Astrocyte (in vitro differentiated cells and primary cell): Measurements from ENCODE around the gene GALNT17. TPM values are rescaled to one million over a fixed set of nuclear protein-coding genes. Genes with fewer than 3 reads are reported as not detected.
"Not testable (repeated sequence)": the region's sequence is repeated elsewhere in the genome, so short reads cannot be mapped to it uniquely, and the experiment has no call there.

Experiments
- DNase-seq: peaks from one replicate; pipeline ENCODE4 v3.0.0-alpha.2; 2010; ENCODE audit warnings: low read depth
- FAIRE-seq: peaks from 2 replicates; lab custom pipeline; 2011; peaks lifted over from hg19 to GRCh38; lab: Jason Lieb, UNC
- H2AFZ ChIP-seq: 2 replicates; pipeline ENCODE4 v1.6.0; 2012; ENCODE audit warnings: low read depth, low read length, inconsistent platforms
- H3K27ac ChIP-seq: 2 replicates; pipeline ENCODE4 v1.5.1; 2011; ENCODE audit warnings: low read depth, low read length, inconsistent platforms
- H3K27me3 ChIP-seq: 2 replicates; pipeline ENCODE4 v1.6.0; 2011; ENCODE audit warnings: low read length, inconsistent platforms; ENCODE audit not compliant: insufficient read depth
- H3K36me3 ChIP-seq: 2 replicates; pipeline ENCODE4 v1.5.1; 2011; ENCODE audit warnings: low read length, inconsistent platforms; ENCODE audit not compliant: insufficient read depth
- H3K4me1 ChIP-seq: 2 replicates; pipeline ENCODE4 v1.5.1; 2011; ENCODE audit warnings: low read length, inconsistent platforms; ENCODE audit not compliant: insufficient read depth
- H3K4me2 ChIP-seq: 2 replicates; pipeline ENCODE4 v1.6.0; 2012; ENCODE audit warnings: low read length, inconsistent platforms
- H3K4me3 ChIP-seq: 2 replicates; pipeline ENCODE4 v1.5.1; 2011; ENCODE audit warnings: low read depth, mild to moderate bottlenecking, low read length, inconsistent platforms; ENCODE audit not compliant: insufficient read depth
- H3K79me2 ChIP-seq: 2 replicates; pipeline ENCODE4 v1.6.0; 2012; ENCODE audit warnings: mild to moderate bottlenecking, low read length, inconsistent platforms; ENCODE audit not compliant: insufficient read depth
- H3K9ac ChIP-seq: 2 replicates; pipeline ENCODE4 v1.6.0; 2012; ENCODE audit warnings: mild to moderate bottlenecking, low read length, inconsistent platforms
- H3K9me3 ChIP-seq: 2 replicates; pipeline ENCODE4 v1.5.1; 2012; ENCODE audit warnings: low read depth, mild to moderate bottlenecking, low read length, inconsistent platforms; ENCODE audit not compliant: insufficient read depth
- H4K20me1 ChIP-seq: 2 replicates; pipeline ENCODE4 v1.6.0; 2012; ENCODE audit warnings: low read length, inconsistent platforms; ENCODE audit not compliant: insufficient read depth
- H3K27ac Mint-ChIP-seq: one replicate; pipeline ENCODE4 v1.8.0; 2021; ENCODE audit warnings: mild to moderate bottlenecking, mixed read lengths; ENCODE audit not compliant: unreplicated experiment
- H3K27me3 Mint-ChIP-seq: one replicate; pipeline ENCODE4 v1.8.0; 2021; ENCODE audit warnings: low read depth, mixed read lengths; ENCODE audit not compliant: unreplicated experiment
- H3K36me3 Mint-ChIP-seq: one replicate; pipeline ENCODE4 v1.8.0; 2021; ENCODE audit warnings: low read depth, mixed read lengths; ENCODE audit not compliant: unreplicated experiment
- H3K4me1 Mint-ChIP-seq: one replicate; pipeline ENCODE4 v1.8.0; 2021; ENCODE audit warnings: low read depth, mixed read lengths; ENCODE audit not compliant: unreplicated experiment
- H3K4me3 Mint-ChIP-seq: one replicate; pipeline ENCODE4 v1.8.0; 2021; ENCODE audit warnings: mild to moderate bottlenecking, moderate library complexity, mixed read lengths; ENCODE audit not compliant: unreplicated experiment
- H3K9me3 Mint-ChIP-seq: one replicate; pipeline ENCODE4 v1.8.0; 2021; ENCODE audit warnings: mild to moderate bottlenecking, mixed read lengths; ENCODE audit not compliant: unreplicated experiment
- CTCF ChIP-seq: IDR thresholded peaks from 2 replicates; pipeline ENCODE4 v1.5.1; 2011; ENCODE audit warnings: low read depth, mild to moderate bottlenecking, inconsistent platforms, low read length, moderate library complexity; ENCODE audit not compliant: insufficient read depth
- EZH2 ChIP-seq: IDR thresholded peaks from 2 replicates; pipeline ENCODE4 v1.6.1; 2012; ENCODE audit warnings: mild to moderate bottlenecking, low read length, inconsistent platforms; ENCODE audit not compliant: insufficient read depth
- total RNA-seq: library from RNA; stranded (reverse); gene quantifications from 2 replicates; pipeline ENCODE4 v1.2.1, GENCODE V29; 2021

GALNT17 gene
- total RNA-seq, 1 donor from 2014 or later, result 7.8 TPM

DNA sequence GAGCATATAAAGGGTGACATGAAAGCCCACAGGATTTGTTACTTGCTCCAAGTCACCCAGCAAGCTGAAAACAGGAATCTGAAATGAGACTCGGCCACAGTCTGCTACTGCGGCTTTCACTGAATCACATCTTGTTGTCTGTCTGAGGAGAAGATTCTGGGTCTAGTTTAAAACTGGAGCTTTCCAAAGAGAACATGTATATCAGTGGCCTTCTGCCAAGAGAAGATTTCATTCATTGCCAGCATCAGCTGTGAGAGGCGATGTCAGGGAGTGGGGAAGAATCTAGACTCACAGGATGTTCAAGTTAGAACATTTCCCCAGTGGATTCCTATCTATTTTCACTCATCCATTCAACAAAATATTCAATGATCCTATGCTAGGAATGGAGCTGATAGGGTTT lies 122.8 kb downstream of the GALNT17 start:
- no peak for DNase-seq
- no peak overlapping the region for H3K9ac ChIP-seq
- no peaks in the 10 kb centered on the region for H3K79me2 ChIP-seq
- H3K4me1 ChIP-seq, result no peaks in the 10 kb centered on the region
- H4K20me1 ChIP-seq, result no peaks in the 10 kb centered on the region
- no peak overlapping the region for H3K4me3 ChIP-seq
- H3K4me3 Mint-ChIP-seq, result no peak overlapping the region
- H3K27ac ChIP-seq, result no peak overlapping the region
- H3K4me2 ChIP-seq, result no peak overlapping the region
- peaks cover 12% of the 10 kb centered on the region for H3K9me3 Mint-ChIP-seq
- no peaks in the 10 kb centered on the region for H3K36me3 Mint-ChIP-seq
- H2AFZ ChIP-seq, result no peak overlapping the region
- FAIRE-seq, result no peak
- no peak overlapping the region for H3K27ac Mint-ChIP-seq
- H3K4me1 Mint-ChIP-seq, result peaks cover 23% of the 10 kb centered on the region
- H3K9me3 ChIP-seq, result peaks cover 3% of the 10 kb centered on the region
- H3K36me3 ChIP-seq, result no peaks in the 10 kb centered on the region
- TF ChIP-seq CTCF (no peak), EZH2 (no peak)
- no peaks in the 10 kb centered on the region for H3K27me3 Mint-ChIP-seq
- H3K27me3 ChIP-seq, result no peaks in the 10 kb centered on the region

- no peaks in the 10 kb centered on the region for H3K4me1 ChIP-seq
- H3K4me3 Mint-ChIP-seq, result no peak overlapping the region
- H3K4me2 ChIP-seq, result no peak overlapping the region
- H2AFZ ChIP-seq, result no peak overlapping the region
- H3K27ac Mint-ChIP-seq, result no peak overlapping the region
- H3K79me2 ChIP-seq, result no peaks in the 10 kb centered on the region
- H3K4me1 Mint-ChIP-seq, result peaks cover 22% of the 10 kb centered on the region
- H3K9ac ChIP-seq, result no peak overlapping the region
- DNase-seq (no peak), FAIRE-seq (no peak)
- no peaks in the 10 kb centered on the region for H3K36me3 ChIP-seq
- H3K9me3 Mint-ChIP-seq, result peaks cover 12% of the 10 kb centered on the region
- no peak for TF ChIP-seq CTCF
- TF ChIP-seq EZH2, result no peak
- H3K27ac ChIP-seq, result no peak overlapping the region
- peaks cover 3% of the 10 kb centered on the region for H3K9me3 ChIP-seq
- no peak overlapping the region for H3K4me3 ChIP-seq
- H4K20me1 ChIP-seq, result no peaks in the 10 kb centered on the region
- no peaks in the 10 kb centered on the region for H3K27me3 Mint-ChIP-seq
- H3K36me3 Mint-ChIP-seq, result no peaks in the 10 kb centered on the region
- H3K27me3 ChIP-seq, result no peaks in the 10 kb centered on the region
Measured at GRCh38 chr7:71255537-71256178, 123.7 kb downstream of the GALNT17 start.

DNA sequence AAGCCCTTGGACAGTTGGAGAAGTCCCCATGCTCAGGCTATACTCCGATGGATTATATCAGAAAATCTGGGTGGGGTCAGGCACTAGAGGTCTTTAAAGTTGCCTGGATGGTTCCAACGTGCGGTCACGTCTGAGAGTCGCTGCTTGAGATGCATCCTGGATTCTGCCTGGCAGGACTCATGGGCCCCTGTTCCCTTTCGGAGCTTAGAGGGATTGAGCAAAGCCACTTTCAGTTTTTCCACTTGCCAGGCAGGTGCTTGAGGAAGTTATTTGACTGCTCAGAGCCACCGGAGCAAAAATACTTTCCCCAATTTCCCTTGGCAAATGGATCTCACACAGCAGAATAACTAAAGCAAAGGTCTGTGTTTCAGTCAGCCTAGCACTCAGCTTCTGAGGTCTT lies 129.1 kb downstream of the GALNT17 start:
- Histone ChIP-seq H3K4me3 (no peak overlapping the region), H3K36me3 (no peaks in the 10 kb centered on the region), H3K4me2 (no peak overlapping the region), H3K27ac (no peak overlapping the region), H3K79me2 (no peaks in the 10 kb centered on the region), H3K4me1 (no peaks in the 10 kb centered on the region), H4K20me1 (no peaks in the 10 kb centered on the region), H3K27me3 (no peaks in the 10 kb centered on the region), H3K9me3 (peaks cover 4% of the 10 kb centered on the region), H3K9ac (no peak overlapping the region), H2AFZ (no peak overlapping the region)
- TF ChIP-seq EZH2, result no peak
- no peak for TF ChIP-seq CTCF
- Mint-ChIP-seq H3K36me3 (peaks cover 3% of the 10 kb centered on the region), H3K27ac (no peak overlapping the region), H3K4me3 (no peak overlapping the region), H3K27me3 (no peaks in the 10 kb centered on the region), H3K9me3 (peaks cover 7% of the 10 kb centered on the region), H3K4me1 (peaks cover 9% of the 10 kb centered on the region)
- FAIRE-seq, result no peak
- DNase-seq, result no peak

DNA sequence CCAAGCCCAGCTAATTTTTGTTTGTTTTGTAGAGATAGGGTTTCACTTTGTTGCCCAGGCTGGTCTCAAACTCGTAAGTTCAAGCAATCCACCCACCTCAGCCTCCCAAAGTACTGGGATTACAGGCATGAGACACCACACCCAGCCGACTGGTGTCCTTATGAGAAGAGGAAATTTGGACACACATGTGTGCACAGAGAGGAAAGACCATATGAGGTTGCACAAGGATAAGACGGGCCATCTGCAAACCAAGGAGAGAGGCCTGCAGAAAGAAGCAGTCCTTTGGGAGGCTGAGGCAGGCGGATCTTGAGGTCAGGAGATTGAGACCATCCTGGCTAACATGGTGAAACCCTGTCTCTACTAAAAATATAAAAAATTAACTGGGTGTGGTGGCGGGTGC lies 130.9 kb downstream of the GALNT17 start:
- FAIRE-seq, H3K9ac ChIP-seq, H3K27ac ChIP-seq, H4K20me1 ChIP-seq, H3K4me1 ChIP-seq, H3K79me2 ChIP-seq, H3K27me3 Mint-ChIP-seq, H3K36me3 ChIP-seq, DNase-seq, H3K36me3 Mint-ChIP-seq, H3K27me3 ChIP-seq, H3K4me1 Mint-ChIP-seq, H2AFZ ChIP-seq, H3K27ac Mint-ChIP-seq, H3K4me2 ChIP-seq, H3K9me3 ChIP-seq, H3K4me3 Mint-ChIP-seq, H3K9me3 Mint-ChIP-seq, H3K4me3 ChIP-seq: not testable (repeated sequence)
